Measurements from ENCODE around the gene PCP4L1. TPM values are rescaled to one million over a fixed set of nuclear protein-coding genes. Genes with fewer than 3 reads are reported as not detected.

Gene PCP4L1
- total and polyA plus RNA-seq, 2 donors (not counting 1 experiment from before 2014, with no cell fraction given): not detected

DNA sequence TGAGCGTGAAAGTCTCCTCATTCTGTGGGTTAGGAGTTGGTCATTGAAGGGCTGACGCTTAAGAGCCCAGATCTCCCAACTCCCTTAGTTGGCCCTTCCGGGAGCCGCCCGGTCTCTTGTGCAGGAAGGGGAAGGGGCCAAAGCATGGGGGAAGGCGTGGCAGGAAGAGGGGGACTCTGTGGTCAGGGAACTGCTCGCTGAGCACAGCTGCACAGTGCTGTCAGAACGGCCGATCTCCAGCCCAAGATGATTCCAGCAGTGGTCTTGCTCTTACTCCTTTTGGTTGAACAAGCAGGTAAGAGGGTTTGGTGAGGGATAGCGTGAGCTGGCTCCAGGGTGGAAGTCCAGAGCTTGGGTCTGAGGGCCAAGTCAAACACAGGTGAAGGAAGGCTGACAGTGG, 43.5 kb upstream of the PCP4L1 start, which contains the start of gene FCER1G:
Gene FCER1G (plus strand): TSS at position 220 of the 400 bp plus-strand sequence. CDS start 27 bp downstream, at position 247.
- H3K36me3 ChIP-seq (ENCODE audit: control insufficient read depth, insufficient read depth, low read length): peaks cover 12% of the 10 kb centered on the region
- no peak within 1 kb of the TSS for H3K4me2 ChIP-seq (ENCODE audit: extremely low read depth, insufficient read depth, low read length)
- no peaks in the 10 kb centered on the region for H3K79me2 ChIP-seq (ENCODE audit: control insufficient read depth, insufficient read depth, low read length)
- H3K4me1 ChIP-seq (ENCODE audit: control insufficient read depth, extremely low read depth, insufficient read depth, low read length): peaks cover 14% of the 10 kb centered on the region
- H3K27me3 ChIP-seq (ENCODE audit: control insufficient read depth, insufficient read depth, low read length): no peaks in the 10 kb centered on the region
- no peak for DNase-seq (ENCODE audit: low read depth in 2 of 2)
- H3K9ac ChIP-seq (ENCODE audit: insufficient read depth, low read length): no peak within 1 kb of the TSS
- no peak within 1 kb of the TSS for H3K4me3 ChIP-seq (replicated peaks in 1 of 4; ENCODE audit: control extremely low read depth in 1 of 4, insufficient read depth in 1 of 4, low read depth in 3 of 4, low read length in 4 of 4)
- H3K27ac ChIP-seq (ENCODE audit: insufficient read depth, low read length): no peak within 1 kb of the TSS
- H3K9me3 ChIP-seq (ENCODE audit: control insufficient read depth, insufficient read depth, low read depth, low read length): no peaks in the 10 kb centered on the region
- no peaks in the 10 kb centered on the region for H4K20me1 ChIP-seq (ENCODE audit: control insufficient read depth, extremely low read depth, insufficient read depth, low read length)
- no peak for TF ChIP-seq CTCF (conservative IDR thresholded peaks at IDR 0.05 in 1 of 2, IDR thresholded peaks at IDR 0.05 in 1 of 2; ENCODE audit: low read depth in 1 of 2, low read length in 2 of 2)
- TF ChIP-seq EZH2 (IDR thresholded peaks at IDR 0.05; ENCODE audit: low read length, missing control alignments): no peak
- no peak within 1 kb of the TSS for H2AFZ ChIP-seq (ENCODE audit: low read length)

GRCh38 chr1:161216945-161217712, 41.4 kb upstream of the PCP4L1 start:
- Histone ChIP-seq H3K4me2 (ENCODE audit: extremely low read depth, insufficient read depth, low read length) (peak overlapping the region; percentile 28), H2AFZ (ENCODE audit: low read length) (peak overlapping the region; percentile 60), H3K4me3 (replicated peaks in 1 of 4; ENCODE audit: control extremely low read depth in 1 of 4, insufficient read depth in 1 of 4, low read depth in 3 of 4, low read length in 4 of 4) (no peak overlapping the region), H3K9ac (ENCODE audit: insufficient read depth, low read length) (peak overlapping the region; percentile 61), H3K27me3 (ENCODE audit: control insufficient read depth, insufficient read depth, low read length) (no peaks in the 10 kb centered on the region), H3K9me3 (ENCODE audit: control insufficient read depth, insufficient read depth, low read depth, low read length) (no peaks in the 10 kb centered on the region), H4K20me1 (ENCODE audit: control insufficient read depth, extremely low read depth, insufficient read depth, low read length) (no peaks in the 10 kb centered on the region), H3K36me3 (ENCODE audit: control insufficient read depth, insufficient read depth, low read length) (peaks cover 8% of the 10 kb centered on the region), H3K4me1 (ENCODE audit: control insufficient read depth, extremely low read depth, insufficient read depth, low read length) (peaks cover 14% of the 10 kb centered on the region), H3K79me2 (ENCODE audit: control insufficient read depth, insufficient read depth, low read length) (no peaks in the 10 kb centered on the region), H3K27ac (ENCODE audit: insufficient read depth, low read length) (peak overlapping the region; percentile 90)
- no peak for TF ChIP-seq EZH2 (IDR thresholded peaks at IDR 0.05; ENCODE audit: low read length, missing control alignments)
- peak; percentile 80 for DNase-seq (ENCODE audit: low read depth in 2 of 2)

DNA sequence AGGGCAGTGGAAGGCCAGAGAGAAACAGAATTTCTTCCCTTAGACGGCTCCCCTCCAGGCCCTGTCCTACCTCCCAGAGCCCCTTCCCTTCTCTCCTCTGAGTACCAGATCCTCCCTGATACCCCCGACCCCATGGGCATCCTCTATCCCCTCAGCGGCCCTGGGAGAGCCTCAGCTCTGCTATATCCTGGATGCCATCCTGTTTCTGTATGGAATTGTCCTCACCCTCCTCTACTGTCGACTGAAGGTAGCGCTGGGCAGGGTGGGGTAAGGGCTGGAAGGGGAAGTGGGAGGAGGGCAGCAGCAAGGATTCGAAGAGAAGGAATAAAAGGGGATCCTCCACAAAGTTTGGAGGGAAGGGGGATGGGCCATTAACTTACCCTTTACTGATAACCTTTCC, 40.7 kb upstream of the PCP4L1 start:
- no peak for DNase-seq (ENCODE audit: low read depth in 2 of 2)
- no peak overlapping the region for H3K9ac ChIP-seq (ENCODE audit: insufficient read depth, low read length)
- H3K27ac ChIP-seq (ENCODE audit: insufficient read depth, low read length): peak overlapping the region; percentile 90
- no peaks in the 10 kb centered on the region for H4K20me1 ChIP-seq (ENCODE audit: control insufficient read depth, extremely low read depth, insufficient read depth, low read length)
- no peak overlapping the region for H2AFZ ChIP-seq (ENCODE audit: low read length)
- peaks cover 14% of the 10 kb centered on the region for H3K4me1 ChIP-seq (ENCODE audit: control insufficient read depth, extremely low read depth, insufficient read depth, low read length)
- no peak for TF ChIP-seq CTCF (conservative IDR thresholded peaks at IDR 0.05 in 1 of 2, IDR thresholded peaks at IDR 0.05 in 1 of 2; ENCODE audit: low read depth in 1 of 2, low read length in 2 of 2)
- no peak for TF ChIP-seq EZH2 (IDR thresholded peaks at IDR 0.05; ENCODE audit: low read length, missing control alignments)
- peaks cover 8% of the 10 kb centered on the region for H3K36me3 ChIP-seq (ENCODE audit: control insufficient read depth, insufficient read depth, low read length)
- no peaks in the 10 kb centered on the region for H3K27me3 ChIP-seq (ENCODE audit: control insufficient read depth, insufficient read depth, low read length)
- H3K4me2 ChIP-seq (ENCODE audit: extremely low read depth, insufficient read depth, low read length): no peak overlapping the region
- H3K9me3 ChIP-seq (ENCODE audit: control insufficient read depth, insufficient read depth, low read depth, low read length): no peaks in the 10 kb centered on the region
- H3K4me3 ChIP-seq (replicated peaks in 1 of 4; ENCODE audit: control extremely low read depth in 1 of 4, insufficient read depth in 1 of 4, low read depth in 3 of 4, low read length in 4 of 4): no peak overlapping the region
- H3K79me2 ChIP-seq (ENCODE audit: control insufficient read depth, insufficient read depth, low read length): no peaks in the 10 kb centered on the region
